Activated effector memory CD4-positive, alpha-beta T cell treated with anti-CD3 and anti-CD28 coated beads, Interleukin-2, amount 50 U/mL, for 16 hours (primary cell): ENCODE results near the gene ADGRB3.

Experiments
- DNase-seq: peaks from one replicate; pipeline ENCODE4 v3.0.0-alpha.2; 2020

The ADGRB3 gene

GRCh38 chr6:68634726-68635411 is at the start of gene ADGRB3:
Gene ADGRB3, plus strand, starts transcription at chr6:68635282. Its CDS starts 3,394 bp downstream, at chr6:68638676.
- DNase-seq, result peak; percentile 66

DNA sequence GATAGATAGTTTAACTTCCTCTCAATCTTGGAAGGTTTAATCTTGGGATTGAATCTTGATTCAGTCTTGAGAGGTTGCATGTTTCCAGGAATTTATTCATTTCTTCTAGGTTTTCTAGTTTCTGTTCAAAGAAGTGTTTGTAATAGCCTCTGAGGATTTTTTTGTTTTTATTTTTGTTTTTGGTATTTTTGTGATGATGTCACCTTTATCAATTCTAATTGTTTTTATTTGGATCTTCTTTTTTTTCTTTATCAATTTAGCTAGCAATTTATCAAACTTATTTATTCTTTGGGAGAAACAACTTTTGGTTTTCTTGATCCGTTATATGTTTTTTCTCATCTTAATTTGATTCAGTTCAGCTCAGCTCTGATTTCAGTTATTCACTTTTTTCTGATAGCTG is 41.5 kb upstream of the ADGRB3 start:
- DNase-seq, result no peak

DNA sequence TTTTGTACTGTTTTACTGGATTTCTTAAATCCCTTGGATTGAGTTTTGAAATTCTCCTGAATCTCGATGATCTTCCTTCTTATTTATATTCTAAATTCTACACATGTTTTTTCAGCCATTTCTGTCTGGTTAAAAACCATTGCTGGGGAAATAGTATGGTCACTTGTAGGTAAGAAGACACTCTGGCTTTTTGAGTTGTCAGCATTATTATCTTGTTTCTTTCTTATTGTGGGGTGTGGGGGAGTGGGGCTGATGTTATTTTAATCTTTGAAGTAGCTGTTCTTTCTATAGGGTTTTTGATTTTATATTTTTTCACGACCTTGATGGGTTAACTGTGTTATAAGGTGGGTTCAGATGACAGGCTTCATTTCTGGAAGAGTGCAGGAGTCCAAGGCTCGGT is 37.4 kb upstream of the ADGRB3 start:
- no peak for DNase-seq

DNA sequence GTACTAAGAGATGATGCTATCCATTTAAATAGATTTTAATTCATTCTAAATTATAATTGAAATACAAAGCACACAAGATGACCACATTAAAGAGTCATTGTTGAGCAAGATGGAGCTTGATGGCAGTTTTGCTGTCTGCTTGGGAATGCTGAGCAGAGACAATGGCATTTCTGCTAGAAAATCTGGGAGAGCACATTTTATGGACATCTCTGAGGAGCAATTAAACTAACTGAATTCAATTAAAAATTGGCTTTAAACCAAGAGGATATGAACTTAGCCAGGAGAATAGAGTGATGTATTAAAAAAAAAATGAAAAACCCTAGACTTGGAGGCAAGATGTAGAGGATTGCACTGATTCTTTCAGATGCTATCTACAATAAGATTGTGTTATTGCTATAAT is 19.1 kb upstream of the ADGRB3 start:
- DNase-seq, result no peak

DNA sequence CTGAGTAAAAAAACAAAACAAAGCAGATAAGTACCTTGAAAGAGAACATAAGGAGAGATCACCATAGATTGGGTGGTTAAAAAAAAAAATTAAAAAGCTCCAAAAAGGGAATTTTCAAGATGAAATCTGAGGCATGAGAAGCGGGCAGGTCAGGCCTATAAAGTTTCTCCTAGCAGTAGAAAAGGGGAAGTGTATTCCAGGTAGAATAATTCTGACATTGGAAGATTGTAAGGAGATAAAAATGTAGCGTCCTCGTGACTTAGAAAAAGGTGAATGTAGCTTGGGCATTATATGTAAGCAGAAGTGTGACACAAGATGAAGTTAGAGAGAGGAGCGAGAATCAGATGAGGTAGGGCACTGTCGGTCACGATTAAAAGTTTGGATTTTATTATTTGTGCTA is 9.1 kb upstream of the ADGRB3 start:
- DNase-seq, result no peak

GRCh38 chr6:68628161-68628560 is 6.9 kb upstream of the ADGRB3 start:
- no peak for DNase-seq

- DNase-seq, result no peak
Observed at GRCh38 chr6:68632734-68633133, 2.3 kb upstream of the ADGRB3 start.

GRCh38 chr6:68633281-68633971 is 1.7 kb upstream of the ADGRB3 start:
- DNase-seq, result no peak

DNA sequence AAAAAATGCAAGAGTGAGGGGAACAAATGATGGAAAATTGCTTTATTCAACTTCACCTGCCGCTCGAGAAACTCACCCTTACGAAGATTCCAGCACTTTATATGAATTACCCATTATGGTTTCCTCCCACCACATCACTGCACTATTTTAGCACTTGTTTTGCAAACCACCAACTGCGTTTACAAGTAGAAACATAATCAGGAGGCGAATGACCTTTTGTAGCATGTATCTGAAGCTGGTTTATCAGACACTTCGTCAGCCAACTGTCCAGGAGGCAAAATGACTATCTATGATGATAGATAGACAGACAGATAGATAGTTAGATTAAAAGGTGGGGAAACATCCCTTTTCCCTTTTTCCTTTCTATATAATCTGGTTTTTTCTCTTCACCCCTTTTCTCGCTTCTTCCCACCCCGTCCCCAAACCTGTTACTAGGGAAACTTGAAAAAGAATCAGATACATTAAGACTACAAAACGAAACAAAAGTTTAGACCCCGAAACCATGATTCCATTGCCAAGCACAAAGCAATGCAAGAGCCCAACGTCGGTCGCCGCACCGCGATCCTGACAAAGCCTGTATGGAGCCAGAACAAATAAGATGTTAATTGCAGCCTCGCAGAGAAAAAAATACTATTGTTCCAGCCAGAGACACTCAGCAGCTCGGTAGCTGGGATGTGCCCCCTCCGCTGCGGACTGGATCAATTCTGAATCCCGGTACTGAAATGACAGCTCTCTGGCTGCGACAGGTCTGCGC is 933 bp upstream of the ADGRB3 start:
- DNase-seq, result no peak

- no peak for DNase-seq
Observed at GRCh38 chr6:68635412-68635705, 277 bp downstream of the ADGRB3 start.

DNA sequence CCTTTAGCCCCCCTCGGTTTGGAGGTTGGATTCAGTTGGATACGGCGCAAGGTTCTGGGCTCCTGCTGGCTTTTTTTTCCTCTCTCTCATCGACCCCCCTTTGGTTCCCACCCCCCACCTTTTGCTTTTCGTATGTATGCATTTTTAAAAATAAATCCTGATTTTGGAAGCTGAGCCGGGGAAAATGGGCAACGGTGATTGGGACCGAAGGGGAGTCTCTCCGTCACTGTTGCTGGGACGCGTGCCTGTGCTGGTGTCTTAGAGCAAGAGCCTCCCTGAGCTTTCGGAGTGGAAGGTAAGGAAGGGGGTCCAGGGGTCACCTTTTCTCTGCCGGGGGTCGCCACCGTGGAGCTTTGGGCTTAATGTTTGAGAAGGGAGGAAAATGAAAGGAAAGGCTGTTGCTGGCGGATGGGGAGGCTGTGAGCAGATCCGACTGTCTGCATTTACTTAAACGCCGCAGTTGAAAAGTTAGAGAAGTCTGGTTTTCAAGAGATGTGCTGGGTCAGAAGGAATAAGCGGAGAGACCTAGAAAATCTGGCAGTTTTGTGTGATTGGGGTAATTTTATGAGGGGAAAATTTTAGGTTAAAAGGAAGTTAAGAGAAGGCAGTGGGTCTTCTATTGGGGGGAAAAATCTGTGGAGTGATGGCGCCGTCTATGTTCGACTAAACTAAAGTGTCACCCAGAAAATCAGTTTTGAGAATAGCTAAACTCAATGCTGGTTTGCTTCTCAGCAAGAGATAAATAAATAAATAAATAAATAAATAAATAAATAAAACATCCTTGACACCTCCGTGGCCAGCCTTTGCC is 828 bp downstream of the ADGRB3 start:
- DNase-seq, result no peak

DNA sequence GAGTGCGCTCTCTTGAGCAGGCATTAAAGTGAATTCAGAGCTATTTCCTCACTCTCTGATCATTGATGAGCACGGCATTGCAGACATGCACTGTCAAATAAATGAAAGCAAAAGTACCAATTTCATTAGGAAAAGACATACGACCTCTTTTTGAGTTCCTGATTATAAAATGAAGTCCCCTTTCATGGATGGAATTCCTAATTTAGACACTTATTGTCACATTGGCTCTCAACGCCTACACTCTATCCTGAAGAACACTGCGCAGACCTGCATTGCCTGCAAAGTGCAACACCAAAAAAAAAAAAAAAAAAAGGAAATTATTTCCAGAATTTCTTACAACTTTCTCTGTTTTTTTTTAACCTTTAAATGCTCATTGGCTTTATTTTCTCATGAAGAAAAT is 1.6 kb downstream of the ADGRB3 start:
- DNase-seq, result no peak

GRCh38 chr6:68637071-68637470 is 2.0 kb downstream of the ADGRB3 start:
- no peak for DNase-seq

DNA sequence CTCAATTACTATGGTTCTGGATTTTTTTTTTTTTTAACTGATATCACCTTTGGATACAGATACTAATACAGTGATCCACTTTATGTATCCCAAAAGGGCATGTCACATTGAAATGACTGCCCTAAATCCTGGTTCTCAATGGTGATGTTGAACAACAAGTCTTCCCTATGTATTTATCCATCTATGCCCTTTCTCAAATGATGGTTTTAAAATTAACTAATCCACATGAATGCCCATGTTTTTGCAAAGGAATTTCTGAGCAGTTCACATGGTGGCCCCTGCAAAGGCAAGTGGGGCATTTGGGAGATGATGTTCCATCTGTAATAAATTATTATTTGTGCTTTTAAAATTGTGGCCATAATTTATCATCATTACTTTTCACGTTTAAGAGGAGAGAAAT is 2.7 kb downstream of the ADGRB3 start:
- no peak for DNase-seq

DNA sequence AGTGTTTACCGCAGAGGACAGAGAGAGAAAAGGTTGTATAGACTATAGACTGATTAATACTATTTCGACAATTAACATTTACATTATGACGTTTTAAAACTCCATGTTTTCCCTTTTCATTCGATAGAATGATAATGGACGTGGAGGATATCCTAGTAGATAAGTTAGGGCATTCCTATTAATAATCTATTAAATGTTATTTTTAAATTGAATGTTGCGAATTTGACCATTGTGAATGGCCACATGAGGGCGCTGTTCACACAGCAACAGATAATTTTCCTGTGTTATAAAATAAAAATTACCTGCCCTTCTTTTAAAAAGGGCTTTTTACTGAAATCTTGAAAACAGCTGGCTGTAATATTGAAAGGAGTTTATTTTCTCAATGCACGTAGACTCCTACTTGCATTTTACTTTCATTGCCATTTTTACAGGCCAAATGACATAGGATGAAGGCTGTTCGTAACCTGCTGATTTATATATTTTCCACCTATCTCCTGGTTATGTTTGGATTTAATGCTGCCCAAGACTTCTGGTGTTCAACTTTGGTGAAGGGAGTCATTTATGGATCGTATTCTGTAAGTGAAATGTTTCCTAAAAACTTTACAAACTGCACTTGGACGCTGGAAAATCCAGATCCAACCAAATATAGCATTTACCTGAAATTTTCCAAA is 3.3 kb downstream of the ADGRB3 start:
- no peak for DNase-seq

DNA sequence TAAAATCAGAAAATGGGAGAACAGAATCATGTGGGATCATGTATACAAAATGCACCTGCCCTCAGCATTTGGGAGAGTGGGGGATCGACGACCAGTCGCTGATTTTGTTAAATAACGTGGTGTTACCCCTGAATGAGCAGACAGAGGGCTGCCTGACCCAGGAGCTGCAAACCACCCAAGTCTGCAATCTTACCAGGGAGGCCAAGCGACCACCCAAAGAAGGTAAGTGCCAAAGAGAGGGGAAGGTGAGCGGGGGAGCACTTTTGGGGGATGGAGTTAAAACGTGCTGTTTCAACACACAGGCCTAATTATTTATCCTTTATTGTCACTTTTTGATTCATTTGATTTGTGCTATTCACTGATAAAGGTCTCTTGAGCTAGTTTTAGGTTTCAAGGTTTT is 4.1 kb downstream of the ADGRB3 start:
- DNase-seq, result no peak

DNA sequence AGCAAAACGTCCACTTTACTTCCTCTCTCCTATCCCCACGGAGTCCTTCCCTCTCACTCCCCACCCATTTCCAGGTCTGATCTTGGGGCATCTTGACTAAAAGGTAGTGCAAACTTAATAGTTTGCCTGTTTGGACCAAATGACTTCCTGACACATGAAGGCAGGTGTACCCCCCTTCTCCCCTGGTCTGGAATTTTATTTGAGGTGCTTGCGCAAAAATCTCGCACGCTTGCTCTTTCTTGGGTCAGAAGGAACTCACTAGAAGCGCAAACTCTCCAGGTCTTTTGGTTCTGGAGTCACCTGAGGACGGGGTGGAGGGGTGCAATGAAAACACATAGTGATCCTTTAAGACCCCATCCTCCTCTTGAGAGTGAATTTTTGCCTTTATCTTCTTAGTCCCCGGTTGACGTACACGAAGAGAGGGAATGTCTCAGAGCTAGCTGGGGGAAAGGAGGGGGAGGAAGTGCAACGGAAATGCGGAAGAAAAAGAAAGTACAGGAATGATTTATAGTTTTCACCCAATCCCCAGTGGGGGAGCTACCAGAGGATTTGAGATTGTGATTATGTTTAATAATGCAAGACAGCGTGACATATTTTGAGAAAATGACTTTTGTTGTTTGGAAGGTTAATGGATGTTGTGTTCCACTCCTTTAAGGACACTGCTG is 4.9 kb downstream of the ADGRB3 start:
- DNase-seq, result no peak

- DNase-seq, result no peak
Observed at GRCh38 chr6:68640491-68640835, 5.4 kb downstream of the ADGRB3 start.

DNA sequence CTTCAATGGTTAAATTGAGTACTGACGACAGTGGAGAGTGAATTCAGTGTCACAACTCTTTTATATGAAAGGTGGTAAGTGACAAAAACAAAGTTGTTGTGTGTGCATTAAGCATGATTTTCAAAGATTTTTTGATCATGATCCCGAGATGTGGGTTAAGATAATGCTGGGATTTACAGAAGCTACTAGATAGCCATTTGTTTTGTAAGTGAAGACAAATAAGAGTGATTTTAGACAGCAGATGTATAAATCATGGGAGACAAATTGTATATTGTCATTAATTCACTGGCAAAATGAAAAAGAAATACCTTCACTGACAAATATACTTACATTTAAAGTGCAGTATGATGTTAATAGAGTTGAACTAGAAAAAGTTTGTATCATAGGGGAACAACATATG is 6.1 kb downstream of the ADGRB3 start:
- DNase-seq, result no peak

DNA sequence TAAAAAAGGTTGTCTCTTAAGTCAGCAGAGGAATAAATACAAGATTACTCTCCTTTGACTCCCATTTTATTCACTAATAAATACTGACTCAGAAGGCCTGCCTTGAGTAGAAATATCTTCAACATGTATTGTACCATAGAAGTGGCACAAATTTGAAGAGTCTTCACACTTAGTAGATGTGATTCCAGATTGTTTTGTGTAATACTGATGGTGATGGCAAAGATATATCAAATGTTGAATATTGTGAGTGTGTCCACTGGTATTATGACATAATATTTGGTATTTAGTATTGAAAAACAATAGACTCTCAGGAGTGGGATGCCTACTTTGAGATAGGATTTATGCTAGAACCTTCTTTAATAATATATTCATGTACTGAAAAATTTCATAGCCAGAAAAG is 7.0 kb downstream of the ADGRB3 start:
- DNase-seq, result no peak

- DNase-seq, result no peak
Observed at GRCh38 chr6:68642977-68643376, 7.9 kb downstream of the ADGRB3 start.

DNA sequence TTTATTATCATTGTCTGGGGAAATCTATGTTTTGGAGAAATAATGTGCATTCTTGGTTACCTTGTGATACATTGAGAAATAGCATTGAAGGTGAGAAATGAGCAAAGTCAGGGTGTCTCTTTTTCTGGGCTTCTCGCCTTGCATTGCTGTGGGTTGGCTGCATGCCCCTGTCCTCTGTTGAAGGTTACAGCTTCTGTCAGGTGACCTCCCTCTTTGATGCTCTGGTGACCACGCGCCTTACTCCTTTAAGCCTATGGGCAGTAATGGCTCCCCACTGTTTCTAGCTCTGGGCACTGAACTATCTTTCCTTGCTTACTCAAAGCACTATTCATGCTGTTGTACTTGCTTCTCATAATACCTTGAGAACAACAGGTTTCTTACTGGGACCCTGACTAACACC is 14.6 kb downstream of the ADGRB3 start:
- no peak for DNase-seq
